Stomach (tissue), 9 donors: ENCODE data around the gene SH3PXD2A. TPM values are rescaled to one million over a fixed set of nuclear protein-coding genes. Genes with fewer than 3 reads are reported as not detected.

Source experiments
- DNase-seq, 2 donors: peaks; one replicate each; pipeline versions ENCODE4 v3.0.0 to v3.0.0-alpha.2; 2013 to 2019
- H3K27ac ChIP-seq, 5 donors: fragments of 200-600 bp in 4 of 5; sonication (generic) in 4 of 5; one replicate each; pipeline ENCODE4 v1.5.1; 2013 to 2019; ENCODE audit warnings: mild to moderate bottlenecking in 1 of 5, moderate library complexity in 1 of 5
- H3K27me3 ChIP-seq, 3 donors: fragments of 200-600 bp; sonication (generic); one replicate each; pipeline ENCODE4 v1.5.1; 2017 to 2019; ENCODE audit warnings: mixed run types in 1 of 3
- H3K36me3 ChIP-seq, 4 donors: fragments of 200-600 bp; sonication (generic); 1 replicate in 3 of 4; 2 replicates in 1 of 4; pipeline ENCODE4 v1.5.1; 2016 to 2019
- H3K4me1 ChIP-seq, 4 donors: fragments of 200-600 bp; sonication (generic); one replicate each; pipeline ENCODE4 v1.5.1; 2016 to 2019
- H3K4me3 ChIP-seq, 4 donors: fragments of 200-600 bp; sonication (generic) in 3 of 4; one replicate each; pipeline ENCODE4 v1.5.1; 2016 to 2019; ENCODE audit warnings: mild to moderate bottlenecking in 1 of 4
- H3K9me3 ChIP-seq, 4 donors: fragments of 200-600 bp; sonication (generic); one replicate each; pipeline ENCODE4 v1.5.1; 2016 to 2019
- CTCF ChIP-seq, 7 experiments: fragments of 450-650 bp in 4 of 7; fragments of 200-600 bp in 3 of 7; sonication (generic) in 3 of 7; IDR thresholded peaks; one replicate each; pipeline ENCODE4 v1.5.1; 2016 to 2019; ENCODE audit warnings: antibody characterized with exemption in 7 of 7, control low read depth in 2 of 7, mild to moderate bottlenecking in 1 of 7
- EP300 ChIP-seq: sonication (generic); formaldehyde crosslinking; IDR thresholded peaks from one replicate; pipeline ENCODE4 v1.6.1; 2017; ENCODE audit warnings: antibody characterized with exemption
- POLR2A ChIP-seq, 4 donors: fragments of 450-650 bp; IDR thresholded peaks; one replicate each; pipeline ENCODE4 v1.6.1; 2016; ENCODE audit warnings: antibody characterized with exemption in 4 of 4, control low read depth in 2 of 4, mild to moderate bottlenecking in 1 of 4, moderate library complexity in 1 of 4
- POLR2AphosphoS5 ChIP-seq, 3 donors: sonication (generic); formaldehyde crosslinking; IDR thresholded peaks; one replicate each; pipeline ENCODE4 v1.6.1; 2016; ENCODE audit warnings: antibody characterized with exemption in 3 of 3
- WGBS, 5 donors: extraction: QIAGEN DNeasy Blood & Tissue Kit in 3 of 5; methylation state at CpG; one replicate each; pipeline versions ENCODE4 v1.1.5 to v1.1.7; 2013 to 2018; 5-methylcytosine and 5-hydroxymethylcytosine counted together
- intact Hi-C: fragments of 100-400 bp; cut with DNase I; formaldehyde crosslinking; loops from one replicate; pipeline ENCODE4 v1.15.1; 2023; ENCODE audit warnings: low total_unique reads
- polyA plus RNA-seq, 3 donors: library from polyadenylated mRNA; stranded (reverse); fragments of 200-250 nt; gene quantifications; one replicate each; pipeline ENCODE4 v1.2.3, GENCODE V29; 2013
- total RNA-seq, 5 donors: library from RNA; depleted of rRNA; stranded (reverse); fragments of >200 nt; gene quantifications; one replicate each; pipeline versions ENCODE4 v1.1.0 to v1.2.3, GENCODE V29; 2014 to 2016
- donor health status: healthy with polysubstance abuse.
- donor health status: Bipolar disorder and iron deficiency.
- donor health status: healthy.

Gene SH3PXD2A
- total and polyA plus RNA-seq, 8 donors = 12.8 to 51.6 (median 24.0) TPM

DNA sequence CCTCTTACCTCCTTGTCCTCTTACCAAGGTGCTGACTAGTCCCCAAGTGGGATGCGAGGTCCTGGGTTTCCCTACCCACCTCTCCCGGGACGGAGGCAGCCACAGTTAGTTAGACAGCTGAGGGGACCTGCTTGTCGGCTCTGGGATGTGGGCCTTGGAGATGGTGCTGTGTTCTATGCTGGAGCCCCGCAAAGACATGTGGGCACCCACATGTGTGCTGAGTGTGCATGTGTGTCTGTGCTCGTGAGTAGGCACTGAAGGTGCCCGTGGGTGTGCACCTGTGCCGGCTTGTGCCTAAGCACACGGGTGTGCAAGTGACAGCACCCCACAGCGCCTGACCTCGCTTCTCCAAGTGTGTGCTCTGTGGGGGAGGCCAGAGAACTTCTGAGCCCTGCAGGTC lies 299.7 kb downstream of the SH3PXD2A start:
- Histone ChIP-seq H3K9me3 (no peaks in the 10 kb centered on the region), H3K4me3 (peak overlapping the region; percentile 43 to 54 (median 46)), H3K27ac (peak overlapping the region in 1 of 5 donors; percentile 61), H3K27me3 (peaks cover 0 to 27% (median 11%) of the 10 kb centered on the region in 3 donors), H3K36me3 (no peaks in the 10 kb centered on the region), H3K4me1 (peaks cover 9 to 22% (median 18%) of the 10 kb centered on the region in 4 donors)
- TF ChIP-seq EP300 = no peak
- no peak for TF ChIP-seq POLR2AphosphoS5 (IDR thresholded peaks at IDR 0.05)
- no peak for TF ChIP-seq POLR2A (IDR thresholded peaks at IDR 0.05)
- TF ChIP-seq CTCF (IDR thresholded peaks at IDR 0.05) = no peak
- no peak for DNase-seq
- intact Hi-C loops = no loop called here
- 41 to 72% (median 66%) methylated on average over 4 to 11 of the region's 11 CpGs for WGBS, 5 donors

GRCh38 chr10:103555325-103555649 lies 300.1 kb downstream of the SH3PXD2A start:
- 4 to 11% (median 7%) methylated on average over 8 to 18 of the region's 18 CpGs for WGBS, 5 donors
- H3K27ac ChIP-seq = peak overlapping the region in 2 of 5 donors; percentile 17 to 61
- TF ChIP-seq POLR2A (IDR thresholded peaks at IDR 0.05) (no peak), CTCF (IDR thresholded peaks at IDR 0.05) (no peak), POLR2AphosphoS5 (IDR thresholded peaks at IDR 0.05) (no peak), EP300 (no peak)
- DNase-seq = no peak
- peak overlapping the region; percentile 43 to 54 (median 46) for H3K4me3 ChIP-seq
- H3K9me3 ChIP-seq = no peaks in the 10 kb centered on the region
- H3K36me3 ChIP-seq = no peaks in the 10 kb centered on the region
- peaks cover 0 to 27% (median 11%) of the 10 kb centered on the region in 3 donors for H3K27me3 ChIP-seq
- H3K4me1 ChIP-seq = peaks cover 9 to 22% (median 18%) of the 10 kb centered on the region in 4 donors
- intact Hi-C loops = no loop called here

DNA sequence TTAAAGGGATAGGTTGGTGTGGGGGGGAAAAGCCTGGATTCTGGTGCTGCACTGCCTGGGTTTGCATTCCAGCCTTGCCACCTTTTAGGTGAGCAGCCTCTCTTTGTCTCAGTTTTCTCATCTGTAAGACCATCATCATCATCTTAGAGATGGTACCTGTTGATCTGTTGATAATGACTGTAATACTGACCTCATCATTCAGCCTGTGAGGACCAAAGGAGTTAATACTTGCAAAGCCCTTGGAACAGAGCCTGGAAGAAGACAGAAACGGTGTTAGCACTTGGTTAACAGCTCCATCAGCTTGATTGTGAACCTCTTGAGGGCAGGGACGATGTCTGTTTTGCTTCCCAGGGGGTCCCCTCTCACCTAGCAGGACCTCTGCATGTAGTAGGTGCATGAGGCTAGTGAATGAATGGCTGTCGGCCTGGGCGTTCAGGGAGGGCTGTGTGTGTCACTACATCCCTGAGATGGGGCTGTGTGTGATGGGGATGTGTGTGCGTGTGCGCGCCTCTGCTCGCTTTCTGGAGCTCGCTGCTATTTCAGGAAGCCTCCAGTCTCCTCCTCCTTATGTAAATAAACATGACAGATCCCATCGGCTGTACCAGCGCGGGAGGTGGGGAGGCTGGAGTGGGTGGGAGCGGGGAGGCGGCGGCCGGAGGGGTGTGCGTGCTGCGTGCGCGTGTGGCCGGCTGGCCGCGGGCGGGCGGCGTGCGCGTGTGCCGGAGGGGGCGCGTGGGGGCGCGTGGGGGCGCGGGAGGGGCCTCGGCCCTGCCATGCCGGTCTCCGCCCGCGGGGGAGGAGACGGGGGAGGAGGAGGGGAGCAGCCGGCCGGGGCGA lies 300.7 kb downstream of the SH3PXD2A start:
- Histone ChIP-seq H3K27me3 (peaks cover 0 to 27% (median 11%) of the 10 kb centered on the region in 3 donors), H3K9me3 (no peaks in the 10 kb centered on the region), H3K27ac (peak overlapping the region in 2 of 5 donors; percentile 17 to 61), H3K4me1 (peaks cover 9 to 22% (median 18%) of the 10 kb centered on the region in 4 donors), H3K4me3 (peak overlapping the region; percentile 43 to 54 (median 46)), H3K36me3 (no peaks in the 10 kb centered on the region)
- intact Hi-C loops = no loop called here
- peak; percentile 31 to 91 for DNase-seq
- WGBS, 5 donors = 4 to 33% (median 9%) methylated on average over 2 to 42 of the region's 44 CpGs
- no peak for TF ChIP-seq POLR2A (IDR thresholded peaks at IDR 0.05)
- peak in 1 of 3 donors; percentile 11 for TF ChIP-seq POLR2AphosphoS5 (IDR thresholded peaks at IDR 0.05)

DNA sequence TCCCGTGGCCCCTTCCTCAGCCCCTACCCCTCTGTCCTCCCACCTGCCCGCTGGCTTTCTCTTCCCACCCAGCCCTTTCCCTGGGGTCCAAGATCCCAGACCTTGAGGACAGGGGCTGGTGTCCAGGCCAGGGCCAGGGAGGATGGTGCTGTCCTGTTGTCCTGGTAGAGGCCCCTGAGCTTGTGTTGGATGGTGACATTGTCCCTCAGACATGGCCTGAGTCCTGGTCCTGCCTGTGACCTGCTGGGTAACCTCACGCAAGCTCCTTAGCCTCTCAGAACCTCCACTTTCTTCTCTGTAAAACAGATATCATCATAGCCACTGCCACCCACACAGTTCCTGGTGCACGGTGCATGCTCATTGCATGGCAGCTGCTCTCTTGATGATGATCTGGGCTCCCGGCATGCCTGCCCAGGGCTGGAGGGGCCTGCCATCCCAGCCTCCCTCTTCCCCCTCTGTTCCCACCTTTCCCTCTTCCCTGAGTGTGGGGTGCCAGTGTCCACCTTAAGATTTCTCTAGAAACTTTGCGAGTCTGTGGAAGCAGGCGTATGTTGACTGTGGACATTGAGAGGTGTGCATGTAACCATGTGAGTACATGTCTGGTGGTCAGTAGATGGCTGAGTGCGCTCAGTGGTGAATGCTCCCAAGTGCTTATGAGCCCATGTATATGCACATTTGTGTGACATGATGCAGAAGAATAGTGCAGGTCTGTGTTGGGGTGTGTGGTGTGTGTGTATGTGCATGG lies 301.5 kb downstream of the SH3PXD2A start:
- intact Hi-C loops = no loop called here
- WGBS, 5 donors = 84 to 89% (median 86%) methylated on average over 8 of the region's 8 CpGs
- DNase-seq = peak in 1 of 2 donors; percentile 11
- Histone ChIP-seq H3K36me3 (no peaks in the 10 kb centered on the region), H3K27me3 (peaks cover 0 to 22% (median 11%) of the 10 kb centered on the region in 3 donors), H3K27ac (no peak overlapping the region), H3K4me3 (no peak overlapping the region), H3K9me3 (no peaks in the 10 kb centered on the region), H3K4me1 (peaks cover 9 to 26% (median 22%) of the 10 kb centered on the region in 4 donors)
- TF ChIP-seq POLR2A (IDR thresholded peaks at IDR 0.05) (no peak), EP300 (no peak), POLR2AphosphoS5 (IDR thresholded peaks at IDR 0.05) (no peak)
